ENCODE results near the gene CD74.

CD74 gene

GRCh38 chr5:150410524-150411244, 2.0 kb downstream of the CD74 start:
- H3K4me3 ChIP-seq: peak overlapping the region; percentile 88
- no peak for TF ChIP-seq Cebpa-rat (IDR thresholded peaks at IDR 0.05)
- H3K27ac ChIP-seq: peak overlapping the region; percentile 99
- peaks cover 48% of the 10 kb centered on the region for H3K36me3 ChIP-seq
- peak overlapping the region; percentile 96 for H3K9ac ChIP-seq
- H3K4me2 ChIP-seq: peak overlapping the region; percentile 90
- no peaks in the 10 kb centered on the region for H3K9me3 ChIP-seq
- H4K20me1 ChIP-seq: peaks cover 58% of the 10 kb centered on the region
- no peaks in the 10 kb centered on the region for H3K27me3 ChIP-seq
- peaks cover 65% of the 10 kb centered on the region for H3K4me1 ChIP-seq

- Histone ChIP-seq H3K27me3 (no peaks in the 10 kb centered on the region), H3K9ac (peak overlapping the region; percentile 96), H3K9me3 (no peaks in the 10 kb centered on the region), H3K36me3 (peaks cover 56% of the 10 kb centered on the region), H3K4me2 (peak overlapping the region; percentile 90), H3K4me1 (peaks cover 66% of the 10 kb centered on the region), H4K20me1 (peaks cover 66% of the 10 kb centered on the region), H3K27ac (peak overlapping the region; percentile 99), H3K4me3 (peak overlapping the region; percentile 88)
- TF ChIP-seq Cebpa-rat (IDR thresholded peaks at IDR 0.05): no peak
These were observed 2.8 kb downstream of the CD74 start for GRCh38 chr5:150409638-150410523.

- TF ChIP-seq Cebpa-rat (IDR thresholded peaks at IDR 0.05): no peak
- H3K4me3 ChIP-seq: peak overlapping the region; percentile 88
- peaks cover 71% of the 10 kb centered on the region for H3K36me3 ChIP-seq
- H3K27ac ChIP-seq: peak overlapping the region; percentile 99
- no peaks in the 10 kb centered on the region for H3K27me3 ChIP-seq
- peaks cover 53% of the 10 kb centered on the region for H3K4me1 ChIP-seq
- no peaks in the 10 kb centered on the region for H3K9me3 ChIP-seq
- H3K4me2 ChIP-seq: peak overlapping the region; percentile 90
- H4K20me1 ChIP-seq: peaks cover 81% of the 10 kb centered on the region
- peak overlapping the region; percentile 96 for H3K9ac ChIP-seq
These were observed 4.3 kb downstream of the CD74 start for GRCh38 chr5:150408231-150408943.

GRCh38 chr5:150407096-150407720, 5.5 kb downstream of the CD74 start:
- no peaks in the 10 kb centered on the region for H3K9me3 ChIP-seq
- peaks cover 57% of the 10 kb centered on the region for H3K4me1 ChIP-seq
- H3K27ac ChIP-seq: peak overlapping the region; percentile 99
- peak overlapping the region; percentile 11; the same call in 1 of the 2 replicates for H3K4me3 ChIP-seq
- no peaks in the 10 kb centered on the region for H3K27me3 ChIP-seq
- no peak for TF ChIP-seq Cebpa-rat (IDR thresholded peaks at IDR 0.05)
- H3K9ac ChIP-seq: peak overlapping the region; percentile 96
- peaks cover 82% of the 10 kb centered on the region for H3K36me3 ChIP-seq
- H3K4me2 ChIP-seq: peak overlapping the region; percentile 90
- peaks cover 90% of the 10 kb centered on the region for H4K20me1 ChIP-seq

- Histone ChIP-seq H3K9ac (peak overlapping the region; percentile 96; the same call in 1 of the 2 replicates), H3K9me3 (no peaks in the 10 kb centered on the region), H3K27me3 (no peaks in the 10 kb centered on the region), H3K36me3 (peaks cover 87% of the 10 kb centered on the region), H3K4me2 (peak overlapping the region; percentile 90), H4K20me1 (peaks cover 90% of the 10 kb centered on the region), H3K4me1 (peaks cover 62% of the 10 kb centered on the region), H3K4me3 (no peak overlapping the region), H3K27ac (peak overlapping the region; percentile 99)
- TF ChIP-seq Cebpa-rat (IDR thresholded peaks at IDR 0.05): no peak
These were observed 6.0 kb downstream of the CD74 start for GRCh38 chr5:150406723-150407095.

- TF ChIP-seq Cebpa-rat (IDR thresholded peaks at IDR 0.05): no peak
- Histone ChIP-seq H3K27ac (peak overlapping the region; percentile 99; the same call in 1 of the 2 replicates), H3K27me3 (no peaks in the 10 kb centered on the region), H4K20me1 (peaks cover 90% of the 10 kb centered on the region), H3K4me1 (peaks cover 66% of the 10 kb centered on the region), H3K36me3 (peaks cover 89% of the 10 kb centered on the region), H3K9me3 (no peaks in the 10 kb centered on the region), H3K4me2 (peak overlapping the region; percentile 90; the same call in 1 of the 2 replicates), H3K4me3 (no peak overlapping the region), H3K9ac (no peak overlapping the region)
These were observed 6.5 kb downstream of the CD74 start for GRCh38 chr5:150406103-150406722.

GRCh38 chr5:150404941-150405816, 7.5 kb downstream of the CD74 start:
- peaks cover 95% of the 10 kb centered on the region for H4K20me1 ChIP-seq
- no peak for TF ChIP-seq Cebpa-rat (IDR thresholded peaks at IDR 0.05)
- H3K4me2 ChIP-seq: peak overlapping the region; percentile 14; the same call in 1 of the 2 replicates
- H3K27ac ChIP-seq: no peak overlapping the region
- H3K4me3 ChIP-seq: no peak overlapping the region
- H3K27me3 ChIP-seq: no peaks in the 10 kb centered on the region
- peaks cover 94% of the 10 kb centered on the region for H3K36me3 ChIP-seq
- no peaks in the 10 kb centered on the region for H3K9me3 ChIP-seq
- no peak overlapping the region for H3K9ac ChIP-seq
- H3K4me1 ChIP-seq: peaks cover 68% of the 10 kb centered on the region

- no peak overlapping the region for H3K27ac ChIP-seq
- H3K9me3 ChIP-seq: no peaks in the 10 kb centered on the region
- peaks cover 100% of the 10 kb centered on the region for H3K36me3 ChIP-seq
- peaks cover 74% of the 10 kb centered on the region for H3K4me1 ChIP-seq
- TF ChIP-seq Cebpa-rat (IDR thresholded peaks at IDR 0.05): no peak
- H3K9ac ChIP-seq: 0 out of 2 replicates have a peak overlapping the region, but pooled peaks have one; percentile 4
- H4K20me1 ChIP-seq: peaks cover 100% of the 10 kb centered on the region
- no peaks in the 10 kb centered on the region for H3K27me3 ChIP-seq
- no peak overlapping the region for H3K4me3 ChIP-seq
- no peak overlapping the region for H3K4me2 ChIP-seq
These were observed 8.2 kb downstream of the CD74 start for GRCh38 chr5:150404535-150404934.
